ENCODE measurements around the gene AFTPH. TPM values are rescaled to one million over a fixed set of nuclear protein-coding genes. Genes with fewer than 3 reads are reported as not detected.

AFTPH gene
- polyA plus RNA-seq, 3 donors, result 22.3 to 28.6 (median 28.4) TPM

DNA sequence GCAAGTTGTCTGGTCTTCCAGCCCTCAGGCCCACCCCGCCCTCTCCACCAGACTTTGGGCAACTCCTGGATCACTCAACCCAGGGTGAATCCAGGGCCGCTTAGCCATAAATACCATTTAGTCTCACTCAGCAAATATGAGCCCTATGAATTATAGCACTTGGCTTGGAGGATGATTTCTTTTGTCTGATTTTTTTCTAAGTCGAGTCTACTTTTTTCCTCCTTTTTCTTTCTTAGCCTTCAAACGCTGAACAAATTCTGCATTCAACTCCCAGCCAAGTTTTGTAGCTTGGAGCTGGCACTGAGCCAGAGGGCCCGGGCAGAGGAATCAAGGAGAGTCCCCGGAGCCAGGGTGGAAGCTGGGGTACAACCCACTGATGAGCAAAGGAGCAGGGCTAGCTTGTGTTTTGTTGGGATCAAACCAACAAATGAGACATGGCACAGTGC is 80.9 kb downstream of the AFTPH start:
- no peak for DNase-seq
- Histone ChIP-seq H2AFZ (ENCODE audit: insufficient read depth, low read depth, low read length, poor library complexity, severe bottlenecking) (no peak overlapping the region), H3K36me3 (replicated peaks in 1 of 2; ENCODE audit: control insufficient read depth in 1 of 2, insufficient read depth in 2 of 2, low read length in 2 of 2) (no peaks in the 10 kb centered on the region), H3K4me2 (replicated peaks; ENCODE audit: extremely low read depth, low read length, poor library complexity, severe bottlenecking) (no peak overlapping the region), H3K27ac (ENCODE audit: low read depth in 1 of 2, low read length in 2 of 2) (no peak overlapping the region), H4K20me1 (ENCODE audit: insufficient read depth, low read length) (no peaks in the 10 kb centered on the region), H3K9ac (ENCODE audit: insufficient read depth, low read length, poor library complexity, severe bottlenecking) (no peak overlapping the region), H3K4me1 (ENCODE audit: control insufficient read depth in 1 of 2, insufficient read depth in 2 of 2, low read length in 2 of 2) (peaks cover 31 to 35% of the 10 kb centered on the region in 2 donors), H3K4me3 (replicated peaks in 1 of 3; ENCODE audit: low read depth in 2 of 3, low read length in 3 of 3) (no peak overlapping the region), H3K79me2 (ENCODE audit: insufficient read depth, low read length) (no peaks in the 10 kb centered on the region), H3K27me3 (ENCODE audit: control insufficient read depth in 2 of 2, insufficient read depth in 2 of 2, low read length in 2 of 2) (no peaks in the 10 kb centered on the region), H3K9me3 (replicated peaks in 1 of 2; ENCODE audit: control insufficient read depth in 1 of 2, insufficient read depth in 1 of 2, low read length in 2 of 2) (peaks cover 0 to 3% of the 10 kb centered on the region in 2 donors)
- Mint-ChIP-seq H3K9me3 (peaks cover 5 to 7% (median 6%) of the 10 kb centered on the region in 7 donors), H3K4me1 (peaks cover 30% of the 10 kb centered on the region), H3K27ac (no peak overlapping the region), H3K27me3 (ENCODE audit: low read depth in 3 of 3) (peaks cover 1 to 6% (median 2%) of the 10 kb centered on the region in 3 donors), H3K4me3 (no peak overlapping the region), H3K36me3 (peaks cover 0 to 2% of the 10 kb centered on the region in 2 donors)
- intact Hi-C loops (cut with micrococcal nuclease), result loop anchor here (5.0 kb wide), 1 partner anchor 37 kb away; no protein-coding TSS in a partner anchor
- TF ChIP-seq, protein P1, sequence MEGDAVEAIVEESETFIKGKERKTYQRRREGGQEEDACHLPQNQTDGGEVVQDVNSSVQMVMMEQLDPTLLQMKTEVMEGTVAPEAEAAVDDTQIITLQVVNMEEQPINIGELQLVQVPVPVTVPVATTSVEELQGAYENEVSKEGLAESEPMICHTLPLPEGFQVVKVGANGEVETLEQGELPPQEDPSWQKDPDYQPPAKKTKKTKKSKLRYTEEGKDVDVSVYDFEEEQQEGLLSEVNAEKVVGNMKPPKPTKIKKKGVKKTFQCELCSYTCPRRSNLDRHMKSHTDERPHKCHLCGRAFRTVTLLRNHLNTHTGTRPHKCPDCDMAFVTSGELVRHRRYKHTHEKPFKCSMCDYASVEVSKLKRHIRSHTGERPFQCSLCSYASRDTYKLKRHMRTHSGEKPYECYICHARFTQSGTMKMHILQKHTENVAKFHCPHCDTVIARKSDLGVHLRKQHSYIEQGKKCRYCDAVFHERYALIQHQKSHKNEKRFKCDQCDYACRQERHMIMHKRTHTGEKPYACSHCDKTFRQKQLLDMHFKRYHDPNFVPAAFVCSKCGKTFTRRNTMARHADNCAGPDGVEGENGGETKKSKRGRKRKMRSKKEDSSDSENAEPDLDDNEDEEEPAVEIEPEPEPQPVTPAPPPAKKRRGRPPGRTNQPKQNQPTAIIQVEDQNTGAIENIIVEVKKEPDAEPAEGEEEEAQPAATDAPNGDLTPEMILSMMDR (IDR thresholded peaks at IDR 0.05), result no peak
- 78% methylated on average over 2 of the region's 6 CpGs for WGBS (ENCODE audit: insufficient coverage)

- Histone ChIP-seq H2AFZ (ENCODE audit: insufficient read depth, low read depth, low read length, poor library complexity, severe bottlenecking) (peak overlapping the region; percentile 74), H3K9ac (ENCODE audit: insufficient read depth, low read length, poor library complexity, severe bottlenecking) (no peak overlapping the region), H3K4me2 (replicated peaks; ENCODE audit: extremely low read depth, low read length, poor library complexity, severe bottlenecking) (no peak overlapping the region), H3K79me2 (ENCODE audit: insufficient read depth, low read length) (no peaks in the 10 kb centered on the region), H3K27ac (ENCODE audit: low read depth in 1 of 2, low read length in 2 of 2) (no peak overlapping the region), H3K4me1 (ENCODE audit: control insufficient read depth in 1 of 2, insufficient read depth in 2 of 2, low read length in 2 of 2) (peaks cover 32 to 36% of the 10 kb centered on the region in 2 donors), H3K4me3 (replicated peaks in 1 of 3; ENCODE audit: low read depth in 2 of 3, low read length in 3 of 3) (no peak overlapping the region), H3K9me3 (replicated peaks in 1 of 2; ENCODE audit: control insufficient read depth in 1 of 2, insufficient read depth in 1 of 2, low read length in 2 of 2) (peaks cover 0 to 3% of the 10 kb centered on the region in 2 donors), H4K20me1 (ENCODE audit: insufficient read depth, low read length) (no peaks in the 10 kb centered on the region), H3K27me3 (ENCODE audit: control insufficient read depth in 2 of 2, insufficient read depth in 2 of 2, low read length in 2 of 2) (no peaks in the 10 kb centered on the region), H3K36me3 (replicated peaks in 1 of 2; ENCODE audit: control insufficient read depth in 1 of 2, insufficient read depth in 2 of 2, low read length in 2 of 2) (no peaks in the 10 kb centered on the region)
- H3K4me3 Mint-ChIP-seq, result no peak overlapping the region
- intact Hi-C loops (cut with micrococcal nuclease), result loop anchor here (5.0 kb wide), 1 partner anchor 36 kb away; no protein-coding TSS in a partner anchor
- 97% methylated on average over 4 of the region's 5 CpGs for WGBS (ENCODE audit: insufficient coverage)
- peaks cover 0 to 2% of the 10 kb centered on the region in 2 donors for H3K36me3 Mint-ChIP-seq
- H3K9me3 Mint-ChIP-seq, result peaks cover 5 to 7% (median 6%) of the 10 kb centered on the region in 7 donors
- H3K27ac Mint-ChIP-seq, result peak overlapping the region in 3 of 7 donors; percentile 41 to 77 (median 70)
- H3K4me1 Mint-ChIP-seq, result peaks cover 30% of the 10 kb centered on the region
- peaks cover 1 to 6% (median 2%) of the 10 kb centered on the region in 3 donors for H3K27me3 Mint-ChIP-seq (ENCODE audit: low read depth in 3 of 3)
- TF ChIP-seq, protein P1 (IDR thresholded peaks at IDR 0.05), result no peak
- DNase-seq, result no peak
Measured at GRCh38 chr2:64605991-64606478, 81.9 kb downstream of the AFTPH start.
